Measurements from ENCODE around the gene GNG4. TPM values are rescaled to one million over a fixed set of nuclear protein-coding genes. Genes with fewer than 3 reads are reported as not detected.

The GNG4 gene
- total and polyA plus RNA-seq, 4 donors: 0.11 to 0.57 (median 0.21) TPM; not detected in 1

DNA sequence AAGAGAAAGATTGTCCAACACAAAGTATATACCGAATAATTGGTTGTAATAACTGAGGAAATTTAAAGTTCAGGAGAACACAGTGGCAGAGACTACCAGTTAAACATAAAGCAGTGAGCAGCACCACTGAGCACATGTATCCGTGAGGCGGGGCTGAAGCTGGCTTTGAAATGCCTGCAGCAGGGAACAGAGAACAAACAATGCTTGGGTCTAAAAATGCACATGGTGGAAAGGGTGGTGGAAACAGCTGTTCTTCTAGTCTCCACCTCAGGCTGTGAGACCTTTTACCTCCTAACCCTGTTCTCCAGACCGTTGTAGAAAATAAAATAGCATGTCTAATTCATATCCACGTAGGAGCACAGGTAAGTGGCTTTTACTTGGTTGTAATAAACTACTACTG lies 7.7 kb upstream of the GNG4 start:
- WGBS, 2 donors: 85 to 88% methylated on average over 5 of the region's 5 CpGs
- Histone ChIP-seq H3K4me1 (ENCODE audit: control insufficient read depth in 5 of 5, insufficient read depth in 5 of 5, low read length in 5 of 5) (no peaks in the 10 kb centered on the region), H3K27me3 (ENCODE audit: control insufficient read depth in 3 of 3, insufficient read depth in 3 of 3, low read length in 2 of 3) (peaks cover 0 to 22% (median 10%) of the 10 kb centered on the region in 3 donors), H3K36me3 (ENCODE audit: control insufficient read depth in 4 of 4, insufficient read depth in 4 of 4, low read length in 4 of 4) (peaks cover 0 to 3% (median under 1%) of the 10 kb centered on the region in 4 donors), H3K9me3 (ENCODE audit: control insufficient read depth in 4 of 4, insufficient read depth in 3 of 4, low read length in 3 of 4) (peaks cover 0 to 2% (median 0%) of the 10 kb centered on the region in 4 donors), H3K27ac (ENCODE audit: low read depth in 1 of 2, low read length in 1 of 2) (no peak overlapping the region), H3K4me3 (no peak overlapping the region), H3K9ac (ENCODE audit: insufficient read depth in 1 of 2, low read length in 2 of 2) (no peak overlapping the region)
- no peak for ATAC-seq (ENCODE audit: insufficient read depth, low FRiP score)
- no peak for DNase-seq
- TF ChIP-seq, protein P1, sequence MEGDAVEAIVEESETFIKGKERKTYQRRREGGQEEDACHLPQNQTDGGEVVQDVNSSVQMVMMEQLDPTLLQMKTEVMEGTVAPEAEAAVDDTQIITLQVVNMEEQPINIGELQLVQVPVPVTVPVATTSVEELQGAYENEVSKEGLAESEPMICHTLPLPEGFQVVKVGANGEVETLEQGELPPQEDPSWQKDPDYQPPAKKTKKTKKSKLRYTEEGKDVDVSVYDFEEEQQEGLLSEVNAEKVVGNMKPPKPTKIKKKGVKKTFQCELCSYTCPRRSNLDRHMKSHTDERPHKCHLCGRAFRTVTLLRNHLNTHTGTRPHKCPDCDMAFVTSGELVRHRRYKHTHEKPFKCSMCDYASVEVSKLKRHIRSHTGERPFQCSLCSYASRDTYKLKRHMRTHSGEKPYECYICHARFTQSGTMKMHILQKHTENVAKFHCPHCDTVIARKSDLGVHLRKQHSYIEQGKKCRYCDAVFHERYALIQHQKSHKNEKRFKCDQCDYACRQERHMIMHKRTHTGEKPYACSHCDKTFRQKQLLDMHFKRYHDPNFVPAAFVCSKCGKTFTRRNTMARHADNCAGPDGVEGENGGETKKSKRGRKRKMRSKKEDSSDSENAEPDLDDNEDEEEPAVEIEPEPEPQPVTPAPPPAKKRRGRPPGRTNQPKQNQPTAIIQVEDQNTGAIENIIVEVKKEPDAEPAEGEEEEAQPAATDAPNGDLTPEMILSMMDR (IDR thresholded peaks at IDR 0.05; ENCODE audit: control extremely low read depth, extremely low read depth): no peak

DNA sequence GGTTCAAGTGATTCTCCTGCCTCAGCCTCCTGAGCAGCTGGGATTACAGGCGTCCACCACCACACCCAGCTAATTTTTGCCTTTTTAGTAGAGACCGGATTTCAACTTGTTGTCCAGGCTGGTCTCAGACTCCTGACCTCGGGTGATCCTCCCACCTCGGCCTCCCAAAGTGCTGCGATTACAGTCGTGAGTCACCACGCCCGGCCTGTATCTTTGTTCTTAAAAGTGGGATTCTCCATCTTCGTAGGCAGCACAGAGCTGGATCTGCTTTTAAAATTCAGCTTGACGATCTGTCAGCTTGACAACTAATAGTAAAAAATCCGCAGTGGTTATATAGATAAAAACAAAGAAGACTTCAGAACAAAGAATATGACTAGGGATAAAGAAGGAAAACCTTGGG lies 2.8 kb upstream of the GNG4 start:
- H3K9me3 ChIP-seq (ENCODE audit: control insufficient read depth in 4 of 4, insufficient read depth in 3 of 4, low read length in 3 of 4): peaks cover 0 to 4% (median 0%) of the 10 kb centered on the region in 4 donors
- no peak overlapping the region for H3K4me3 ChIP-seq
- no peak for ATAC-seq (ENCODE audit: insufficient read depth, low FRiP score)
- no peak for DNase-seq
- H3K9ac ChIP-seq (ENCODE audit: insufficient read depth in 1 of 2, low read length in 2 of 2): no peak overlapping the region
- H3K27ac ChIP-seq (ENCODE audit: low read depth in 1 of 2, low read length in 1 of 2): no peak overlapping the region
- TF ChIP-seq, protein P1 (IDR thresholded peaks at IDR 0.05; ENCODE audit: control extremely low read depth, extremely low read depth): no peak
- H3K36me3 ChIP-seq (ENCODE audit: control insufficient read depth in 4 of 4, insufficient read depth in 4 of 4, low read length in 4 of 4): no peaks in the 10 kb centered on the region
- H3K27me3 ChIP-seq (ENCODE audit: control insufficient read depth in 3 of 3, insufficient read depth in 3 of 3, low read length in 2 of 3): peaks cover 0 to 37% (median 30%) of the 10 kb centered on the region in 3 donors
- H3K4me1 ChIP-seq (ENCODE audit: control insufficient read depth in 5 of 5, insufficient read depth in 5 of 5, low read length in 5 of 5): peaks cover 2 to 15% (median 9%) of the 10 kb centered on the region in 5 donors
- 93 to 96% methylated on average over 11 of the region's 11 CpGs for WGBS, 2 donors

DNA sequence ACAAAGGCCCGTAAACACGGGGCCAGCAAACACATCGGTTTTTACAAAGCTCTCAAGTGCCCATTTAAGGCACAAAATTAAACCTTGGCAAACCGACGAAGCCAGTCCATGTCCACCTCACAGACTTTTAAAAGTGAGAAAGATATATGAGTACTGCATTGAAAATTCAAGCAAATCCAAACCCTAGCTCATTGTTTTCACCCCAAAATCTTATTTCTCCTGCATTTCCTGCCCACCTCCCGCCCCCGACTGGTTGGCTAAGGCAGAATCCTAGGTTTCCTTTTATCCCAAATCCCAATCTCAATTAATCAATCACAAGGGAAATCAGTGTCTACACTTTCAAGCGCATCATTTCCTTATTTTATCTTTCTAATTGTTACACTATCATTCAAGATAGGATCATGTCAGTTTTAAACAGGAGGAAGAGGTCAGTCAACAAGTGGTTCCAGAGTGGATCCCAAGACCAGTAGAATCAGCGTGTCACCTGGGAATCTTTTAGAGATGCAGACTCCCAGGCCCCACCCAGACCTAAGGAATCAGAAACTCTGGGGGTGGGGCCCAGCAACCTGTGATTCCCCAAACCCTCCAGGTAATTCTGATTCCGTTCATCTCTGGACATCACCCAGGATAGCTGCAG lies 1.7 kb upstream of the GNG4 start:
- no peaks in the 10 kb centered on the region for H3K36me3 ChIP-seq (ENCODE audit: control insufficient read depth in 4 of 4, insufficient read depth in 4 of 4, low read length in 4 of 4)
- peaks cover 2 to 15% (median 9%) of the 10 kb centered on the region in 5 donors for H3K4me1 ChIP-seq (ENCODE audit: control insufficient read depth in 5 of 5, insufficient read depth in 5 of 5, low read length in 5 of 5)
- WGBS, 2 donors: 32 to 34% methylated on average over 10 of the region's 10 CpGs
- no peak overlapping the region for H3K4me3 ChIP-seq
- H3K27me3 ChIP-seq (ENCODE audit: control insufficient read depth in 3 of 3, insufficient read depth in 3 of 3, low read length in 2 of 3): peaks cover 0 to 37% (median 34%) of the 10 kb centered on the region in 3 donors
- H3K9me3 ChIP-seq (ENCODE audit: control insufficient read depth in 4 of 4, insufficient read depth in 3 of 4, low read length in 3 of 4): peaks cover 0 to 6% (median 0%) of the 10 kb centered on the region in 4 donors
- DNase-seq: no peak
- no peak overlapping the region for H3K9ac ChIP-seq (ENCODE audit: insufficient read depth in 1 of 2, low read length in 2 of 2)
- no peak overlapping the region for H3K27ac ChIP-seq (ENCODE audit: low read depth in 1 of 2, low read length in 1 of 2)
- ATAC-seq (ENCODE audit: insufficient read depth, low FRiP score): no peak
- TF ChIP-seq, protein P1 (IDR thresholded peaks at IDR 0.05; ENCODE audit: control extremely low read depth, extremely low read depth): no peak

Measured in lung (tissue), 12 donors.